Urinary bladder (tissue), 4 donors: ENCODE data around the gene RNLS. TPM values are rescaled to one million over a fixed set of nuclear protein-coding genes. Genes with fewer than 3 reads are reported as not detected.
A peak's percentile ranks its signal among the peaks of the same experiment; 100 is the strongest.

ENCODE experiments used
- DNase-seq: peaks from one replicate; pipeline ENCODE4 v3.0.0-alpha.2; 2015; ENCODE audit errors: extremely low spot score
- H3K27ac ChIP-seq: one replicate; pipeline ENCODE4 v1.5.1; 2013; ENCODE audit warnings: low read depth, mild to moderate bottlenecking, moderate library complexity
- H3K36me3 ChIP-seq: one replicate; pipeline ENCODE4 v1.6.1; 2013; ENCODE audit warnings: mild to moderate bottlenecking, moderate library complexity; ENCODE audit not compliant: insufficient read depth
- H3K4me1 ChIP-seq: one replicate; pipeline ENCODE4 v1.6.1; 2013; ENCODE audit warnings: mild to moderate bottlenecking, moderate library complexity; ENCODE audit not compliant: insufficient read depth
- H3K4me3 ChIP-seq: one replicate; pipeline ENCODE4 v1.5.1; 2013; ENCODE audit warnings: low read depth, low read length
- WGBS: extraction: QIAGEN DNeasy Blood & Tissue Kit; methylation state at CpG from one replicate; pipeline ENCODE4 v1.1.7; 2013; 5-methylcytosine and 5-hydroxymethylcytosine counted together
- polyA plus RNA-seq: library from polyadenylated mRNA; stranded (reverse); fragments of 200-250 nt; gene quantifications from one replicate; pipeline ENCODE4 v1.2.3, GENCODE V29; 2013
- total RNA-seq: library from RNA; depleted of rRNA; stranded (reverse); fragments of >200 nt; gene quantifications from one replicate; pipeline ENCODE4 v1.2.3, GENCODE V29; 2014
- donor health status: healthy with polysubstance abuse.
- donor health status: healthy.

RNLS gene
- total and polyA plus RNA-seq, 2 donors = 6.1 to 6.3 TPM

- no peak for DNase-seq
- Histone ChIP-seq H3K4me1 (no peaks in the 10 kb centered on the region), H3K27ac (no peak overlapping the region), H3K36me3 (no peaks in the 10 kb centered on the region), H3K4me3 (no peak overlapping the region)
- WGBS = 83% methylated on average over 3 of the region's 3 CpGs
Measured at GRCh38 chr10:88413412-88413811, 169.7 kb downstream of the RNLS start.

DNA sequence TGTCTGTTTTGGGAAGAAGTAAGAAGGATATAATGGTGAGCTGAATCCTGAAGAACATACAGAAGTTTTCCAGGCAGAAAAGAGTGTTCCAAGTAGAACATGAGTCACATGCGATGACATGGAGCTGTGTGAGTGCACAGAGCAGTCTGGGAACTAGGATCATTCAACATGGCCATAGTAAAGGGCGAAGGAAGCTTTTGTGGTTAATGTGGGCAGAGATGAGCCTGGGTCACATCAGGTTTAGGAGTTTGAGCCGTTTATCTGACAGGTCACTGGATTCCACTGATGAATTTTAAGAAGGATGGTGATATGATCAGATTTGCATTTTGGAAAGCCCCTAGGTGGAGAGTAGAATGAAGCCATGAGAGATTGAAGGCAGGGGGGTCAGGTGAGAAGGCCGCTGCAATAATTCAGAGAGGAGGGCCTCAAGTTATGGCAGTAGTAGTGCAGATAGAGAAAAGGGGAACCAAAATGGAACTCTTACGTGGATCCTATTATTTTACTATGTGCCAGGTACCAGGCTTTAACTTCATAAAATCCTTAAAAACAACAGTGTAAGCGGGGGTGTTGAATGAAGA lies 171.3 kb downstream of the RNLS start:
- 94% methylated on average over 6 of the region's 6 CpGs for WGBS
- no peak overlapping the region for H3K4me3 ChIP-seq
- H3K27ac ChIP-seq = no peak overlapping the region
- no peaks in the 10 kb centered on the region for H3K4me1 ChIP-seq
- DNase-seq = no peak
- no peaks in the 10 kb centered on the region for H3K36me3 ChIP-seq

GRCh38 chr10:88409824-88410223 lies 173.3 kb downstream of the RNLS start:
- no peak for DNase-seq
- WGBS = 73% methylated on average over 1 of the region's 1 CpG
- no peak overlapping the region for H3K27ac ChIP-seq
- H3K4me3 ChIP-seq = no peak overlapping the region
- H3K4me1 ChIP-seq = no peaks in the 10 kb centered on the region
- no peaks in the 10 kb centered on the region for H3K36me3 ChIP-seq

DNA sequence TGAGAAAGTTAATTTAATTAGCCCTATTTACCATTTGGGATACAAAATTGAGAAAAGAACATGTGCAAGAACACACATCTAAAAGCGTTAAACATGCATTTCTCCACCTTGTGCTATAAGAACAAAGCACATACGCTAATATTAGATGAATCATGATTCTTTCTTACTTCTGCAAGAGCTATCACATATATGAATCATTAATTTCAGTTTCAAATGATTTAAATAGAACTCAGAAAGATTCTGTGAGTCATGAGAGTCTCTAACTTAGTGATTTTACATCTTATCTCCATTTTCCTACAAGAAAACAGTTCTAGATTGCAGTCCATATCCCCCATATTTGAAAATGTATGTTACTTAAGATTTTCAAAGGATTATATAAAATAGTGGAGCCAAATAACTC lies 173.9 kb downstream of the RNLS start:
- H3K4me3 ChIP-seq = no peak overlapping the region
- H3K36me3 ChIP-seq = no peaks in the 10 kb centered on the region
- no peak for DNase-seq
- no peak overlapping the region for H3K27ac ChIP-seq
- no peaks in the 10 kb centered on the region for H3K4me1 ChIP-seq
- 94% methylated on average over 2 of the region's 2 CpGs for WGBS

GRCh38 chr10:88408096-88408495 lies 175.0 kb downstream of the RNLS start:
- Histone ChIP-seq H3K4me1 (no peaks in the 10 kb centered on the region), H3K27ac (no peak overlapping the region), H3K36me3 (no peaks in the 10 kb centered on the region), H3K4me3 (no peak overlapping the region)
- DNase-seq = no peak
- WGBS = 87% methylated on average over 2 of the region's 2 CpGs

DNA sequence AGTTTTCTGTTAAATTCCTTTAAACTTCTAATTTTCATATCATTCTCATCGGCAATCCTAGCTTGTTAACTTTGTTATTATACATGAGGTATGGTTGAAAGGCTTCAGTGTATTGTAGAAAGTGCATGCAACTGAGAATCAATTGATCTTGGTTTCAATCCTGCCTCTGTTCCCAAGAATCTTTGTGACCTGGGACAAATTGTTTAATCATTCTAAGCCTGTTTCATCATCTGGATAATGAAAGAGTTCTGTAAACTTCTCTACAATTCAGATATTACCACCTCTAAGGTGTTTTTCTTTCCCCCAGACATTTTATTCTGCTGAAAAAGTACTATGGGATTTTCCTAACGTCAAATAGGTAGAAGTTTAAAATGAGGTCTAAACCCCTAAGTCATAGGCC lies 179.0 kb downstream of the RNLS start:
- Histone ChIP-seq H3K27ac (no peak overlapping the region), H3K36me3 (no peaks in the 10 kb centered on the region), H3K4me1 (no peaks in the 10 kb centered on the region), H3K4me3 (no peak overlapping the region)
- WGBS = 81% methylated on average over 2 of the region's 2 CpGs
- no peak for DNase-seq

DNA sequence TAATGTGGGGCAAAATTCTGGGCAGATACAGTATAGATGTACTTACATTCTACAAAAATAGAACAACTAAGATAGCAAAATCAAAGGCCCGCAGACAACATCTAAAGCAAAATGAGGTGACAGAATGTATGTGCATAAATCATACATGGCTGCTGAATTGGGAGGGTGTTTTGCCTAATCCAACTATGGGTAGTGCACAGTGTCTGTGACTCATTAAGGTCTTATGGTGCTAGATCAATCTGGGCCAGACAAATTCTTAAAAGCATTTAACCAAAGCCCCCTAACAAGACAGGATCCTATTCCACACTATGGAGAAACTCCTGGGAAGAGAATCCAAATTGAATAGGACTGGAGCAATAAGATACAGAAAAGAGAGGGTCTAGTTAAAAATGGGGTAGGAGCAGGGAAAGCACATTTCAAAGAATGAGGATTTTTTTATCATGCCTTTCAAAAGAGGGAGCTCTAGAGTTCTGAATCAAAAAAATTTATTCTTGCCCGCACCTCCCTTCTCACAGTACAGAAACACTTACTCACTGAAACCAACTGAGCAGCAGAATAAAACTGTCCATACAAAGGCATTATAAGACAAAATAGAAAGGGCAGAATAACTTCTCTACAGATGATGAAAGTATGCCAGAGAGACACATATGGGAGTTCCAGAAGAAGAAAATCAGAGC lies 181.3 kb downstream of the RNLS start:
- no peak overlapping the region for H3K27ac ChIP-seq
- 77% methylated on average over 2 of the region's 2 CpGs for WGBS
- no peak for DNase-seq
- no peaks in the 10 kb centered on the region for H3K36me3 ChIP-seq
- H3K4me1 ChIP-seq = no peaks in the 10 kb centered on the region
- H3K4me3 ChIP-seq = no peak overlapping the region

GRCh38 chr10:88399240-88399639 lies 183.9 kb downstream of the RNLS start:
- Histone ChIP-seq H3K36me3 (no peaks in the 10 kb centered on the region), H3K27ac (no peak overlapping the region), H3K4me1 (no peaks in the 10 kb centered on the region), H3K4me3 (no peak overlapping the region)
- no peak for DNase-seq
- 96% methylated on average over 3 of the region's 3 CpGs for WGBS

DNA sequence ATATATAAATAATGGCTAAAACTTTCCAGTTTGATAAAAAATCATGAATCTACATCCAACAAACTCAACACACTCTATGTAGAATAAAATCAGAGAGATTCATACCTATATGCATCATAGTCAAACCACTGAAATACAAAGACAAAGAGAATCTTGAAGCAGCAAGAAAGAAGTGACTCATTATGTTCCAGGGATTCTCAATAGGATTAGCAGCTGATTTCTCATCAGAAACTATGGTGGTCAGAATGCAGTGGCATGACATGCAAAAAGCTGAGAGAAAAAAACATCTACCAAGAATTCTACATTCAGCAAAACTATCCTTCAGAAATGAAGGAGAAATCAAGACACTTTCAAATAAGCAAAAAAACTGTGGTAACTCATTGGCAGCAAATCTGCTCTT lies 187.4 kb downstream of the RNLS start:
- no peak overlapping the region for H3K4me3 ChIP-seq
- H3K27ac ChIP-seq = no peak overlapping the region
- no peaks in the 10 kb centered on the region for H3K36me3 ChIP-seq
- no peaks in the 10 kb centered on the region for H3K4me1 ChIP-seq
- DNase-seq = no peak

DNA sequence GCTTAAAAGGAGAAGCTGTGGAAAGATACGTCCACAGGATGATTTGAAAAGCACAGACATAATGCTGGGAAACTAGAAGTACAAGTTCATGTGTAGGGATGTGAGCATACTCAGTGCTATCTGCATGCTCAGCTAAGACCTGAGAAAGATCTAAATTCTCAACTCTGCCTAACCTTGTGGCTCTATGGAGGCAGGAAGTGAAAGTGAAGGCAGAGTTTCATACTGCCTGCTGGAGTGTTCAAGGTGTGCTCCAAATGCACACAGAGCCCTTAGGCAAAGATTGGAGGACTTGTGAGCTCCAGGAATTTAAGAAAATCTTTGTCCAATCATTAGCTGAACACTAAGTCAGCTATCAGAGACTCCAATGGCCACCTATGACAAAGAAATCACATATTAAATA lies 190.9 kb downstream of the RNLS start:
- WGBS = 78% methylated on average over 1 of the region's 1 CpG
- Histone ChIP-seq H3K27ac (no peak overlapping the region), H3K4me3 (no peak overlapping the region), H3K4me1 (peaks cover 1% of the 10 kb centered on the region), H3K36me3 (no peaks in the 10 kb centered on the region)
- DNase-seq = no peak

- WGBS = 85% methylated on average over 4 of the region's 4 CpGs
- DNase-seq = no peak
- H3K27ac ChIP-seq = no peak overlapping the region
- H3K4me1 ChIP-seq = peaks cover 1% of the 10 kb centered on the region
- H3K36me3 ChIP-seq = no peaks in the 10 kb centered on the region
- no peak overlapping the region for H3K4me3 ChIP-seq
Measured at GRCh38 chr10:88390041-88390440, 193.1 kb downstream of the RNLS start.

DNA sequence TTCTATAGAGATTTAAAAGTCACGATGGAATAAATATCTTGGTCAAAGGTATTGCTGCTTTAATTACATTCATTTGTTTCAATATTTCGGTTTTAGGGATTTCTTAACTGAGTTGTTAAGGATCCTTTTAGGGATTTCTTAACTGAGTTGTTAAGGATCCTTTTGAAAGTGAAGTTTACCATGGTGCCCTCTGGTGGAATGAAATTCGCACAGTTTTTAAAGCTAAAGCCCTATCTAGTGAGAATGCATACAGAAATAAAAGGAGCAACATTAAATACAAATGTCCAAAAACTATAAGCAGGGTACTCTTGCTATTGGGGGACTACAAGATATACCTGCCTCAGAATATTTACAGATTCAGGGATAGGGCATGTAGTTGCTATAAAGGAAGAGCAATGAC lies 193.7 kb downstream of the RNLS start:
- Histone ChIP-seq H3K4me3 (no peak overlapping the region), H3K4me1 (peaks cover 1% of the 10 kb centered on the region), H3K36me3 (no peaks in the 10 kb centered on the region), H3K27ac (no peak overlapping the region)
- DNase-seq = no peak
- 7% methylated on average over 3 of the region's 3 CpGs for WGBS

DNA sequence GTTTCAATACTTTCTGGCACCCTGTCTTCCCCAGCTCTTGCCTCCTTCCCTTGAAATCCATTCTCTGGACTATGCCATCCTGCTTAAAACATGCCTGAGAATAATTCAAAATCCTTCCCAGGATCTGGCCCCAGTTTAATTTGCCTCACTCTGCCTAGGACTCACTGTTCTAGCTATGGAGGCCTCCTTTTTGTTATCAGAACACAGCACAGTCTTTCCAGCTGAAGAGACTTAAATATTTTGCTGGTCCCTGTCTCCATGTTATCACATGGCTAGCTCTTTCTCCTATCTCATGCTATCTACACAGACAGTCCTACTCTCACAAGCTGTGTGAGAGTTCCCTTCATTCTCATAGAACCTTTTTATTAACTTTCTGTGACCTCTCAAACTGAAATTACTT lies 194.8 kb downstream of the RNLS start:
- Histone ChIP-seq H3K4me1 (peaks cover 1% of the 10 kb centered on the region), H3K36me3 (no peaks in the 10 kb centered on the region), H3K27ac (no peak overlapping the region), H3K4me3 (no peak overlapping the region)
- DNase-seq = no peak

GRCh38 chr10:88386821-88387773 lies 196.0 kb downstream of the RNLS start:
- Histone ChIP-seq H3K4me1 (peaks cover 1% of the 10 kb centered on the region), H3K4me3 (no peak overlapping the region), H3K27ac (peak overlapping the region; percentile 66), H3K36me3 (no peaks in the 10 kb centered on the region)
- peak; percentile 78 for DNase-seq
- WGBS = 18% methylated on average over 6 of the region's 6 CpGs
